Parathyroid adenoma (tissue), 2 donors: ENCODE data around the gene EMSY.
"Not testable (repeated sequence)": the region's sequence is repeated elsewhere in the genome, so short reads cannot be mapped to it uniquely, and the experiment has no call there.

Experiments
- H2AFZ ChIP-seq: fragments of 300-600 bp; sonication (generic); one replicate; pipeline ENCODE4 v1.7.0; 2017; ENCODE audit warnings: antibody characterized with exemption, mild to moderate bottlenecking
- H3K27ac ChIP-seq: fragments of 300-600 bp; sonication (generic); one replicate; pipeline ENCODE4 v1.7.0; 2017
- H3K27me3 ChIP-seq: fragments of 300-600 bp; sonication (generic); one replicate; pipeline ENCODE4 v1.7.0; 2017; ENCODE audit warnings: low read length; ENCODE audit not compliant: control insufficient read depth, insufficient read depth
- H3K36me3 ChIP-seq: fragments of 300-600 bp; sonication (generic); one replicate; pipeline ENCODE4 v1.7.0; 2017; ENCODE audit warnings: low read length; ENCODE audit not compliant: control insufficient read depth, insufficient read depth
- H3K4me1 ChIP-seq: fragments of 300-600 bp; sonication (generic); one replicate; pipeline ENCODE4 v1.7.0; 2017; ENCODE audit warnings: control low read depth
- H3K4me2 ChIP-seq: fragments of 300-600 bp; sonication (generic); one replicate; pipeline ENCODE4 v1.7.0; 2017; ENCODE audit warnings: low read length
- H3K4me3 ChIP-seq: fragments of 300-600 bp; sonication (generic); one replicate; pipeline ENCODE4 v1.7.0; 2017; ENCODE audit warnings: low read depth, low read length
- H3K79me2 ChIP-seq: fragments of 300-600 bp; sonication (generic); one replicate; pipeline ENCODE4 v1.7.0; 2017; ENCODE audit warnings: control low read depth
- H3K9ac ChIP-seq: fragments of 300-600 bp; sonication (generic); one replicate; pipeline ENCODE4 v1.7.0; 2017; ENCODE audit warnings: mild to moderate bottlenecking
- H3K9me3 ChIP-seq: fragments of 300-600 bp; sonication (generic); one replicate; pipeline ENCODE4 v1.7.0; 2017; ENCODE audit warnings: low read length; ENCODE audit not compliant: control insufficient read depth
- CTCF ChIP-seq: fragments of 300-600 bp; sonication (generic); IDR thresholded peaks from one replicate; pipeline ENCODE4 v1.7.0; 2017; ENCODE audit warnings: antibody characterized with exemption, mild to moderate bottlenecking
- donor health status: primary hyperparathyroidism.

The EMSY gene, protein sequence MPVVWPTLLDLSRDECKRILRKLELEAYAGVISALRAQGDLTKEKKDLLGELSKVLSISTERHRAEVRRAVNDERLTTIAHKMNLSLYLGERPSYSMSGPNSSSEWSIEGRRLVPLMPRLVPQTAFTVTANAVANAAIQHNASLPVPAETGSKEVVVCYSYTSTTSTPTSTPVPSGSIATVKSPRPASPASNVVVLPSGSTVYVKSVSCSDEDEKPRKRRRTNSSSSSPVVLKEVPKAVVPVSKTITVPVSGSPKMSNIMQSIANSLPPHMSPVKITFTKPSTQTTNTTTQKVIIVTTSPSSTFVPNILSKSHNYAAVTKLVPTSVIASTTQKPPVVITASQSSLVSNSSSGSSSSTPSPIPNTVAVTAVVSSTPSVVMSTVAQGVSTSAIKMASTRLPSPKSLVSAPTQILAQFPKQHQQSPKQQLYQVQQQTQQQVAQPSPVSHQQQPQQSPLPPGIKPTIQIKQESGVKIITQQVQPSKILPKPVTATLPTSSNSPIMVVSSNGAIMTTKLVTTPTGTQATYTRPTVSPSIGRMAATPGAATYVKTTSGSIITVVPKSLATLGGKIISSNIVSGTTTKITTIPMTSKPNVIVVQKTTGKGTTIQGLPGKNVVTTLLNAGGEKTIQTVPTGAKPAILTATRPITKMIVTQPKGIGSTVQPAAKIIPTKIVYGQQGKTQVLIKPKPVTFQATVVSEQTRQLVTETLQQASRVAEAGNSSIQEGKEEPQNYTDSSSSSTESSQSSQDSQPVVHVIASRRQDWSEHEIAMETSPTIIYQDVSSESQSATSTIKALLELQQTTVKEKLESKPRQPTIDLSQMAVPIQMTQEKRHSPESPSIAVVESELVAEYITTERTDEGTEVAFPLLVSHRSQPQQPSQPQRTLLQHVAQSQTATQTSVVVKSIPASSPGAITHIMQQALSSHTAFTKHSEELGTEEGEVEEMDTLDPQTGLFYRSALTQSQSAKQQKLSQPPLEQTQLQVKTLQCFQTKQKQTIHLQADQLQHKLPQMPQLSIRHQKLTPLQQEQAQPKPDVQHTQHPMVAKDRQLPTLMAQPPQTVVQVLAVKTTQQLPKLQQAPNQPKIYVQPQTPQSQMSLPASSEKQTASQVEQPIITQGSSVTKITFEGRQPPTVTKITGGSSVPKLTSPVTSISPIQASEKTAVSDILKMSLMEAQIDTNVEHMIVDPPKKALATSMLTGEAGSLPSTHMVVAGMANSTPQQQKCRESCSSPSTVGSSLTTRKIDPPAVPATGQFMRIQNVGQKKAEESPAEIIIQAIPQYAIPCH (N-terminal part only)

GRCh38 chr11:76444384-76445120, at the start of gene EMSY:
Gene EMSY (plus strand): TSS chr11:76445018. CDS start chr11:76446939, 1,921 bp downstream.
- no peaks in the 10 kb centered on the region for H3K9me3 ChIP-seq
- H3K9ac ChIP-seq = peak within 1 kb of the TSS; percentile 46
- peak within 1 kb of the TSS; percentile 93 for H3K4me3 ChIP-seq
- no peaks in the 10 kb centered on the region for H3K36me3 ChIP-seq
- peaks cover 2% of the 10 kb centered on the region for H3K79me2 ChIP-seq
- H2AFZ ChIP-seq = peak within 1 kb of the TSS; percentile 94
- no peaks in the 10 kb centered on the region for H3K27me3 ChIP-seq
- H3K4me2 ChIP-seq = peak within 1 kb of the TSS; percentile 63
- H3K27ac ChIP-seq = peak within 1 kb of the TSS; percentile 93
- H3K4me1 ChIP-seq = no peaks in the 10 kb centered on the region
- no peak for TF ChIP-seq CTCF

- H3K4me3 ChIP-seq = no peak overlapping the region
- H3K27me3 ChIP-seq = no peaks in the 10 kb centered on the region
- TF ChIP-seq CTCF = no peak
- no peaks in the 10 kb centered on the region for H3K79me2 ChIP-seq
- no peaks in the 10 kb centered on the region for H3K4me1 ChIP-seq
- H3K9ac ChIP-seq = no peak overlapping the region
- no peaks in the 10 kb centered on the region for H3K36me3 ChIP-seq
- no peak overlapping the region for H3K4me2 ChIP-seq
- no peaks in the 10 kb centered on the region for H3K9me3 ChIP-seq
- H2AFZ ChIP-seq = no peak overlapping the region
- no peak overlapping the region for H3K27ac ChIP-seq
Measured at GRCh38 chr11:76395296-76395695, 49.5 kb upstream of the EMSY start.

DNA sequence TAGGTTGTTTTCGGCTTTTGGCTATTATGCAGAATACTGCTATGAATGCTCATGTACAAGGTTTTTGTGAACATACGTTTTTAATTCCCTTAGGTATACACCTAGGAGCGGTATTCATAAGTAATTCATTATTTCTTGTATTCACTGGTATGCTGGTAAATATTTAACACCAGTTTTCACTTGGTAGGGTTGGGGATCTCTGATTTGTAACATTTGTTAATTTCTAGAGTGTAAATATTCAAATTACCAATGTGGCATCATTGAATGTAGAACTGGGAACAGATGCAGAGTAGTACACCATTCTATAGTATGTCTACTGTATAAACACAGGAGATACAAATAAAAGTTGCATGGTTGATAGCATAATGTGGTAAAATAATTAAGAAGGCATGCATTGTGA, 47.4 kb upstream of the EMSY start:
- no peak overlapping the region for H3K4me2 ChIP-seq
- H2AFZ ChIP-seq = no peak overlapping the region
- no peaks in the 10 kb centered on the region for H3K79me2 ChIP-seq
- no peaks in the 10 kb centered on the region for H3K4me1 ChIP-seq
- no peaks in the 10 kb centered on the region for H3K36me3 ChIP-seq
- no peak overlapping the region for H3K9ac ChIP-seq
- no peak for TF ChIP-seq CTCF
- no peak overlapping the region for H3K27ac ChIP-seq
- no peak overlapping the region for H3K4me3 ChIP-seq
- no peaks in the 10 kb centered on the region for H3K27me3 ChIP-seq
- H3K9me3 ChIP-seq = no peaks in the 10 kb centered on the region

DNA sequence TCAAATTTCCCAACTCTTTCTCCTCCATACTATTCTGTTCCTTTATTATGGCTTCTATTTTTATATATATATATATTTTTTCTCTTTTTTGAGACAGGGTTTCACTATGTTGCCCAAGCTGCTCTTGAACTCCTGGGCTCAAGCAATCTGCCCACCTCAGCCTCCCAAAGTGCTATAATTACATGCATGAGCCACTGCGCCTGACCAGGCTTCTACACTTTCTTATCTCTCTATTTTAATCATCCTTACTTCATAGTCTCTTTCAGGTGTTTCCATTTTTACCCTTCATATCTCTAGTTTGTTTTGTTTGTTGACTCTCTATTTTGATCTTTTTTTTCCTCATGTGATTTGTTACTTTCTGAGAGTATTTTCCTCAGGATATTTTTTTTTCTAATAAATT, 43.9 kb upstream of the EMSY start:
- no peak overlapping the region for H3K9ac ChIP-seq
- no peak overlapping the region for H3K27ac ChIP-seq
- no peak for TF ChIP-seq CTCF
- H3K27me3 ChIP-seq = no peaks in the 10 kb centered on the region
- no peaks in the 10 kb centered on the region for H3K79me2 ChIP-seq
- no peaks in the 10 kb centered on the region for H3K9me3 ChIP-seq
- H3K36me3 ChIP-seq = no peaks in the 10 kb centered on the region
- H3K4me2 ChIP-seq = no peak overlapping the region
- no peak overlapping the region for H2AFZ ChIP-seq
- no peak overlapping the region for H3K4me3 ChIP-seq
- no peaks in the 10 kb centered on the region for H3K4me1 ChIP-seq

- not testable (repeated sequence) for H3K9ac ChIP-seq, H3K27ac ChIP-seq, H3K36me3 ChIP-seq, H3K4me3 ChIP-seq, H3K4me2 ChIP-seq, H3K79me2 ChIP-seq, H3K27me3 ChIP-seq, H3K4me1 ChIP-seq, H2AFZ ChIP-seq, H3K9me3 ChIP-seq
Measured at GRCh38 chr11:76401484-76401883, 43.3 kb upstream of the EMSY start.
